Measurements from ENCODE around the gene CACNA2D2.

CACNA2D2 gene

GRCh38 chr3:50502225-50502583 is 1.2 kb downstream of the CACNA2D2 start:
- no peak for DNase-seq (ENCODE audit: low read depth in 2 of 3, low spot score in 1 of 3)

- DNase-seq (ENCODE audit: low read depth in 2 of 3, low spot score in 1 of 3) = no peak
Measured at GRCh38 chr3:50495609-50496423, 7.6 kb downstream of the CACNA2D2 start.

- DNase-seq (ENCODE audit: low read depth in 2 of 3, low spot score in 1 of 3) = no peak
Measured at GRCh38 chr3:50494126-50494525, 9.3 kb downstream of the CACNA2D2 start.

- DNase-seq (ENCODE audit: low read depth in 2 of 3, low spot score in 1 of 3) = no peak
Measured at GRCh38 chr3:50493623-50494022, 9.8 kb downstream of the CACNA2D2 start.

- no peak for DNase-seq (ENCODE audit: low read depth in 2 of 3, low spot score in 1 of 3)
Measured at GRCh38 chr3:50493086-50493485, 10.3 kb downstream of the CACNA2D2 start.

- no peak for DNase-seq (ENCODE audit: low read depth in 2 of 3, low spot score in 1 of 3)
Measured at GRCh38 chr3:50491023-50491422, 12.4 kb downstream of the CACNA2D2 start.

GRCh38 chr3:50490424-50490823 is 13.0 kb downstream of the CACNA2D2 start:
- no peak for DNase-seq (ENCODE audit: low read depth in 2 of 3, low spot score in 1 of 3)

GRCh38 chr3:50487181-50487580 is 16.3 kb downstream of the CACNA2D2 start:
- no peak for DNase-seq (ENCODE audit: low read depth in 2 of 3, low spot score in 1 of 3)

- DNase-seq (ENCODE audit: low read depth in 2 of 3, low spot score in 1 of 3) = no peak
Measured at GRCh38 chr3:50486219-50486888, 17.1 kb downstream of the CACNA2D2 start.

- no peak for DNase-seq (ENCODE audit: low read depth in 2 of 3, low spot score in 1 of 3)
Measured at GRCh38 chr3:50484722-50485121, 18.7 kb downstream of the CACNA2D2 start.

- DNase-seq (ENCODE audit: low read depth in 2 of 3, low spot score in 1 of 3) = no peak
Measured at GRCh38 chr3:50483374-50483773, 20.1 kb downstream of the CACNA2D2 start.

- no peak for DNase-seq (ENCODE audit: low read depth in 2 of 3, low spot score in 1 of 3)
Measured at GRCh38 chr3:50481992-50482391, 21.4 kb downstream of the CACNA2D2 start.

- DNase-seq (ENCODE audit: low read depth in 2 of 3, low spot score in 1 of 3) = no peak
Measured at GRCh38 chr3:50480471-50480870, 23.0 kb downstream of the CACNA2D2 start.

GRCh38 chr3:50479523-50479922 is 23.9 kb downstream of the CACNA2D2 start:
- no peak for DNase-seq (ENCODE audit: low read depth in 2 of 3, low spot score in 1 of 3)

- DNase-seq (ENCODE audit: low read depth in 2 of 3, low spot score in 1 of 3) = no peak
Measured at GRCh38 chr3:50478671-50479260, 24.7 kb downstream of the CACNA2D2 start.

GRCh38 chr3:50478051-50478450 is 25.4 kb downstream of the CACNA2D2 start:
- no peak for DNase-seq (ENCODE audit: low read depth in 2 of 3, low spot score in 1 of 3)

GRCh38 chr3:50475348-50475747 is 28.1 kb downstream of the CACNA2D2 start:
- DNase-seq (ENCODE audit: low read depth in 2 of 3, low spot score in 1 of 3) = no peak

- no peak for DNase-seq (ENCODE audit: low read depth in 2 of 3, low spot score in 1 of 3)
Measured at GRCh38 chr3:50474717-50475116, 28.7 kb downstream of the CACNA2D2 start.

GRCh38 chr3:50473768-50474167 is 29.7 kb downstream of the CACNA2D2 start:
- no peak for DNase-seq (ENCODE audit: low read depth in 2 of 3, low spot score in 1 of 3)

GRCh38 chr3:50472958-50473357 is 30.5 kb downstream of the CACNA2D2 start:
- no peak for DNase-seq (ENCODE audit: low read depth in 2 of 3, low spot score in 1 of 3)

GRCh38 chr3:50470658-50471057 is 32.8 kb downstream of the CACNA2D2 start:
- no peak for DNase-seq (ENCODE audit: low read depth in 2 of 3, low spot score in 1 of 3)

- DNase-seq (ENCODE audit: low read depth in 2 of 3, low spot score in 1 of 3) = no peak
Measured at GRCh38 chr3:50467919-50468318, 35.5 kb downstream of the CACNA2D2 start.
